Vagina (tissue), 2 donors: ENCODE measurements around the gene KCTD15.

ENCODE experiments used
- POLR2A ChIP-seq, 2 donors: fragments of 450-650 bp; IDR thresholded peaks; one replicate each; pipeline ENCODE4 v1.6.1; 2017; ENCODE audit warnings: antibody characterized with exemption in 2 of 2, mild to moderate bottlenecking in 2 of 2, moderate library complexity in 2 of 2
- TF ChIP-seq, protein P1 (sequence below), 3 experiments: fragments of 450-650 bp in 2 of 3; fragments of 200-600 bp in 1 of 3; sonication (generic) in 1 of 3; IDR thresholded peaks; one replicate each; pipeline ENCODE4 v1.5.1; 2017 to 2019; ENCODE audit warnings: antibody characterized with exemption in 3 of 3, mild to moderate bottlenecking in 2 of 3, moderate library complexity in 2 of 3

DNA sequence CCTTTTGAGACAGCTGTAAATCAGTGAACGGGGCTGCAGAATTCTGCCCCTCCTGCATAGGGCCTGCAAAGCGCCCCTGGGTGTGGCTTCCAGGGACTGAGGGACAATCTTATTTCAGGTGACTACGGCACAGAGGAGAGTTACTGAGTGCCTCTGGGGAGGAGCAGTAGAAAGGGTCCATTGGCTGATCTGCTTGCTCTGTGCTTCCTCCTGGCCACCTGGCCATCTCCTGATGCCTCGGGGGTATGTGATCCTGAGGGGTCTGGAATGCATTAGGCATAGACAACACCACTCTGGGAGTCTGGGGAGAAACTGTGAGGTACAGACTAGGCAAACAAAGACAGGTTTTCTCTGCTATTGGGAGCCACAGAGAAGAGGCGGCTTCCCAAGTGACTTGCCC lies 2.8 kb downstream of the KCTD15 start:
- TF ChIP-seq, protein P1, sequence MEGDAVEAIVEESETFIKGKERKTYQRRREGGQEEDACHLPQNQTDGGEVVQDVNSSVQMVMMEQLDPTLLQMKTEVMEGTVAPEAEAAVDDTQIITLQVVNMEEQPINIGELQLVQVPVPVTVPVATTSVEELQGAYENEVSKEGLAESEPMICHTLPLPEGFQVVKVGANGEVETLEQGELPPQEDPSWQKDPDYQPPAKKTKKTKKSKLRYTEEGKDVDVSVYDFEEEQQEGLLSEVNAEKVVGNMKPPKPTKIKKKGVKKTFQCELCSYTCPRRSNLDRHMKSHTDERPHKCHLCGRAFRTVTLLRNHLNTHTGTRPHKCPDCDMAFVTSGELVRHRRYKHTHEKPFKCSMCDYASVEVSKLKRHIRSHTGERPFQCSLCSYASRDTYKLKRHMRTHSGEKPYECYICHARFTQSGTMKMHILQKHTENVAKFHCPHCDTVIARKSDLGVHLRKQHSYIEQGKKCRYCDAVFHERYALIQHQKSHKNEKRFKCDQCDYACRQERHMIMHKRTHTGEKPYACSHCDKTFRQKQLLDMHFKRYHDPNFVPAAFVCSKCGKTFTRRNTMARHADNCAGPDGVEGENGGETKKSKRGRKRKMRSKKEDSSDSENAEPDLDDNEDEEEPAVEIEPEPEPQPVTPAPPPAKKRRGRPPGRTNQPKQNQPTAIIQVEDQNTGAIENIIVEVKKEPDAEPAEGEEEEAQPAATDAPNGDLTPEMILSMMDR (IDR thresholded peaks at IDR 0.05): no peak
- TF ChIP-seq POLR2A (IDR thresholded peaks at IDR 0.05): no peak
